Measurements from ENCODE around the gene PRKG1.
"Not testable (repeated sequence)": the region's sequence is repeated elsewhere in the genome, so short reads cannot be mapped to it uniquely, and the experiment has no call there.

Gene PRKG1

GRCh38 chr10:51724038-51724437, 649.8 kb downstream of the PRKG1 start:
- DNase-seq: no peak

- no peak for DNase-seq
Observed at GRCh38 chr10:51729822-51730555, 655.7 kb downstream of the PRKG1 start.

- no peak for DNase-seq
Observed at GRCh38 chr10:51733057-51733456, 658.8 kb downstream of the PRKG1 start.

- DNase-seq: no peak
Observed at GRCh38 chr10:51743146-51743545, 668.9 kb downstream of the PRKG1 start.

GRCh38 chr10:51744235-51745000, 670.1 kb downstream of the PRKG1 start:
- DNase-seq: no peak

GRCh38 chr10:51745397-51745796, 671.1 kb downstream of the PRKG1 start:
- no peak for DNase-seq

GRCh38 chr10:51747216-51747615, 672.9 kb downstream of the PRKG1 start:
- no peak for DNase-seq

- no peak for DNase-seq
Observed at GRCh38 chr10:51748959-51749358, 674.7 kb downstream of the PRKG1 start.

- no peak for DNase-seq
Observed at GRCh38 chr10:51758366-51758765, 684.1 kb downstream of the PRKG1 start.

- DNase-seq: not testable (repeated sequence)
Observed at GRCh38 chr10:51758838-51759237, 684.6 kb downstream of the PRKG1 start.

GRCh38 chr10:51759896-51760534, 685.7 kb downstream of the PRKG1 start:
- no peak for DNase-seq

- no peak for DNase-seq
Observed at GRCh38 chr10:51760864-51761640, 686.8 kb downstream of the PRKG1 start.

- DNase-seq: no peak
Observed at GRCh38 chr10:51763746-51764145, 689.5 kb downstream of the PRKG1 start.

GRCh38 chr10:51765284-51765971, 691.1 kb downstream of the PRKG1 start:
- no peak for DNase-seq

GRCh38 chr10:51766423-51767102, 692.3 kb downstream of the PRKG1 start:
- no peak for DNase-seq

- DNase-seq: no peak
Observed at GRCh38 chr10:51767103-51767763, 692.9 kb downstream of the PRKG1 start.

- no peak for DNase-seq
Observed at GRCh38 chr10:51768886-51769465, 694.7 kb downstream of the PRKG1 start.

- DNase-seq: no peak
Observed at GRCh38 chr10:51770709-51771108, 696.4 kb downstream of the PRKG1 start.

GRCh38 chr10:51772387-51772786, 698.1 kb downstream of the PRKG1 start:
- no peak for DNase-seq

- no peak for DNase-seq
Observed at GRCh38 chr10:51773681-51774080, 699.4 kb downstream of the PRKG1 start.

- no peak for DNase-seq
Observed at GRCh38 chr10:51783941-51784340, 709.7 kb downstream of the PRKG1 start.
